Measurements from ENCODE around the gene CALN1.
A peak's percentile ranks its signal among the peaks of the same experiment; 100 is the strongest.
"Not testable (repeated sequence)": the region's sequence is repeated elsewhere in the genome, so short reads cannot be mapped to it uniquely, and the experiment has no call there.

Gene CALN1

GRCh38 chr7:72266771-72267170 lies 145.4 kb downstream of the CALN1 start:
- DNase-seq = no peak

GRCh38 chr7:72265071-72265904 lies 146.8 kb downstream of the CALN1 start:
- DNase-seq = peak in 1 of 14 donors; percentile 25

GRCh38 chr7:72260406-72260805 lies 151.7 kb downstream of the CALN1 start:
- no peak for DNase-seq

GRCh38 chr7:72258074-72258473 lies 154.1 kb downstream of the CALN1 start:
- DNase-seq = no peak

GRCh38 chr7:72254455-72254854 lies 157.7 kb downstream of the CALN1 start:
- DNase-seq = no peak

- DNase-seq = no peak
Measured at GRCh38 chr7:72249106-72249505, 163.0 kb downstream of the CALN1 start.

- no peak for DNase-seq
Measured at GRCh38 chr7:72244826-72245398, 167.2 kb downstream of the CALN1 start.

- DNase-seq = no peak
Measured at GRCh38 chr7:72243329-72243728, 168.8 kb downstream of the CALN1 start.

GRCh38 chr7:72235351-72235750 lies 176.8 kb downstream of the CALN1 start:
- DNase-seq = no peak

GRCh38 chr7:72234086-72234485 lies 178.1 kb downstream of the CALN1 start:
- DNase-seq = peak in 1 of 14 donors; percentile 6

- DNase-seq = no peak
Measured at GRCh38 chr7:72230281-72230680, 181.9 kb downstream of the CALN1 start.

GRCh38 chr7:72223351-72223750 lies 188.8 kb downstream of the CALN1 start:
- DNase-seq = no peak

- DNase-seq = no peak
Measured at GRCh38 chr7:72222136-72222535, 190.0 kb downstream of the CALN1 start.

- no peak for DNase-seq
Measured at GRCh38 chr7:72219500-72219899, 192.6 kb downstream of the CALN1 start.

GRCh38 chr7:72217151-72217550 lies 195.0 kb downstream of the CALN1 start:
- DNase-seq = peak in 2 of 14 donors; percentile 5 to 61

GRCh38 chr7:72213769-72214168 lies 198.4 kb downstream of the CALN1 start:
- DNase-seq = no peak

- no peak for DNase-seq
Measured at GRCh38 chr7:72213081-72213480, 199.1 kb downstream of the CALN1 start.

GRCh38 chr7:72211175-72211574 lies 201.0 kb downstream of the CALN1 start:
- DNase-seq = no peak

GRCh38 chr7:72209006-72209405 lies 203.1 kb downstream of the CALN1 start:
- not testable (repeated sequence) for DNase-seq

GRCh38 chr7:72196176-72196575 lies 216.0 kb downstream of the CALN1 start:
- no peak for DNase-seq

- DNase-seq = no peak
Measured at GRCh38 chr7:72190919-72191318, 221.2 kb downstream of the CALN1 start.

- DNase-seq = peak in 1 of 14 donors; percentile 10
Measured at GRCh38 chr7:72190146-72190545, 222.0 kb downstream of the CALN1 start.

GRCh38 chr7:72187179-72187578 lies 225.0 kb downstream of the CALN1 start:
- DNase-seq = no peak

- DNase-seq = no peak
Measured at GRCh38 chr7:72183835-72184234, 228.3 kb downstream of the CALN1 start.
